Activated CD8-positive, alpha-beta T cell treated with anti-CD3 and anti-CD28 coated beads for 36 hours (primary cell): Measurements from ENCODE around the gene P3H1. TPM values are rescaled to one million over a fixed set of nuclear protein-coding genes. Genes with fewer than 3 reads are reported as not detected.
A peak's percentile ranks its signal among the peaks of the same experiment; 100 is the strongest.
"Not testable (repeated sequence)": the region's sequence is repeated elsewhere in the genome, so short reads cannot be mapped to it uniquely, and the experiment has no call there.

Experiments used
- ATAC-seq: fragments of 200-7000 bp; cut with Tn5 transposase; one replicate; pipeline ENCODE4 v1.10.0; 2021; ENCODE audit warnings: mild to moderate bottlenecking, moderate library complexity
- CTCF ChIA-PET: fragments of 350-600 bp; sonication (Branson Sonifier 250); formaldehyde crosslinking; loops from one replicate; lab custom pipeline; 2021; ENCODE audit warnings: antibody characterized with exemption; lab: Charles Lee
- POLR2A ChIA-PET: fragments of 350-600 bp; sonication (Branson Sonifier 250); formaldehyde crosslinking; loops from one replicate; lab custom pipeline; 2021; ENCODE audit warnings: antibody characterized with exemption; lab: Charles Lee
- DNase-seq: peaks from one replicate; pipeline ENCODE4 v3.0.0-alpha.2; 2020
- H3K27ac Mint-ChIP-seq: one replicate; pipeline ENCODE4 v1.8.0; 2021; ENCODE audit warnings: mild to moderate bottlenecking, mixed read lengths
- H3K27me3 Mint-ChIP-seq: one replicate; pipeline ENCODE4 v1.8.0; 2021; ENCODE audit warnings: mixed read lengths
- H3K36me3 Mint-ChIP-seq: one replicate; pipeline ENCODE4 v1.8.0; 2021; ENCODE audit warnings: low read depth, mixed read lengths
- H3K4me1 Mint-ChIP-seq: one replicate; pipeline ENCODE4 v1.8.0; 2021; ENCODE audit warnings: low read depth, mixed read lengths
- H3K4me3 Mint-ChIP-seq: one replicate; pipeline ENCODE4 v1.8.0; 2021; ENCODE audit warnings: mild to moderate bottlenecking, moderate library complexity, mixed read lengths
- H3K9me3 Mint-ChIP-seq: one replicate; pipeline ENCODE4 v1.8.0; 2021; ENCODE audit warnings: mixed read lengths
- intact Hi-C: fragments of 100-400 bp; cut with micrococcal nuclease; formaldehyde crosslinking; loops from one replicate; pipeline ENCODE4 v1.10.0; 2022
- total RNA-seq, 2 experiments: library from RNA; stranded (reverse); gene quantifications; one replicate each; pipeline ENCODE4 v1.2.3, GENCODE V29; 2021
- TF ChIP-seq, protein P1 (sequence below): fragments of 200-600 bp; IDR thresholded peaks from one replicate; pipeline ENCODE4 v1.8.0; 2022; ENCODE audit warnings: antibody characterized with exemption, mild to moderate bottlenecking

Gene P3H1
- total RNA-seq, 2 experiments from 2014 or later, result 34.7 to 34.8 TPM

DNA sequence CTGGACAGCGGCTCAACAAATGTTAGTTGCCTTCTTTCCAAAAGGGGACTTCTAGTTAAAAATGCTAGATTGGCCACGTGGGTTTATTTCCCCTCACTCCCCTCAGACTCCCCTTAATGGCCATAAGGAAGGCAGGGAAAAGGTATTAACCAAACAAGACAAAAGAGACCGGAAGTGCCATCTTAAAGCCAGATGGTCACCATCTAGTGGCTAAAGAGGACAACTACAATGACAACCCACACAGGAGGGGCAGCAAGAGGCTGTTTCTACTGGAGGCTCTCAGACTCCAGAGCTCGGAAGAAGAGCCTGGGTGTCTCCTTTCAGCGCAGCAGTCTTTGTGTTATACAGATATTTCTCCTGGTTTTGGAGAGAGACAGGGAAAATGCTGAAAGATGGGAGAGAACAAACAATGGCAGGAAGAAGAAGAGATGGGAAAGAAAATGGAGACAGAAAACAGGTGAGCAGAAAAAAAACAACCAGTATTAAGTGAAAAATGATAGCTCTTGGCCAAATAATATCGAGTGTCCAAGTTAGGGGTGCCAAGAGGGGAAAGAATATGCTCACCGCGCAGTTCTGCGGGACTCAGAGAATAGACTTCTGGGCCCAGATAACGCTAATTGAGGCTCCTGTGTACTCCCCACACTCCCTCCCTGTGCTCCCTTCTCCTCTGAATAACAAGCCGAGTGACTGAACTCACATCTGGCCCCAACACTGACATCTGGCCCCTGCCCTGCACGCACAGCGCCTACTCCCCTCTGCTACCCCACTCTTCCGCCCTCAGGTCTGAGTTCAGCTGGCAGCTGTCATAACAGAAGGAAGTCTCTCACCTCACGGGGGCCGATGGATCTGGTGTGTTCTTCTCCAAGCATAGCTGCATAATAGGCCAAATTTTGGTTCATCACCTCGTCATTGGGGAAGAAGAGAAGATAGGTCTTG is 9.6 kb downstream of the P3H1 start:
- Mint-ChIP-seq H3K27me3 (no peaks in the 10 kb centered on the region), H3K4me3 (no peak overlapping the region), H3K36me3 (peaks cover 48% of the 10 kb centered on the region), H3K4me1 (peaks cover under 1% of the 10 kb centered on the region), H3K27ac (no peak overlapping the region), H3K9me3 (no peaks in the 10 kb centered on the region)
- ATAC-seq (no peak), DNase-seq (peak; percentile 21)
- intact Hi-C loops, result no loop called here
- ChIA-PET POLR2A (interaction anchor here (0.9 kb wide), 1 partner anchor 74 kb away, joined by 3 read pairs; no protein-coding TSS in a partner anchor), CTCF (interaction anchor here (0.7 to 1.4 kb wide), 10 partner anchors 9 to 316 kb away, joined by 3 to 8 read pairs (median 4); partner anchors contain the start of gene P3H1)
- TF ChIP-seq, protein P1, sequence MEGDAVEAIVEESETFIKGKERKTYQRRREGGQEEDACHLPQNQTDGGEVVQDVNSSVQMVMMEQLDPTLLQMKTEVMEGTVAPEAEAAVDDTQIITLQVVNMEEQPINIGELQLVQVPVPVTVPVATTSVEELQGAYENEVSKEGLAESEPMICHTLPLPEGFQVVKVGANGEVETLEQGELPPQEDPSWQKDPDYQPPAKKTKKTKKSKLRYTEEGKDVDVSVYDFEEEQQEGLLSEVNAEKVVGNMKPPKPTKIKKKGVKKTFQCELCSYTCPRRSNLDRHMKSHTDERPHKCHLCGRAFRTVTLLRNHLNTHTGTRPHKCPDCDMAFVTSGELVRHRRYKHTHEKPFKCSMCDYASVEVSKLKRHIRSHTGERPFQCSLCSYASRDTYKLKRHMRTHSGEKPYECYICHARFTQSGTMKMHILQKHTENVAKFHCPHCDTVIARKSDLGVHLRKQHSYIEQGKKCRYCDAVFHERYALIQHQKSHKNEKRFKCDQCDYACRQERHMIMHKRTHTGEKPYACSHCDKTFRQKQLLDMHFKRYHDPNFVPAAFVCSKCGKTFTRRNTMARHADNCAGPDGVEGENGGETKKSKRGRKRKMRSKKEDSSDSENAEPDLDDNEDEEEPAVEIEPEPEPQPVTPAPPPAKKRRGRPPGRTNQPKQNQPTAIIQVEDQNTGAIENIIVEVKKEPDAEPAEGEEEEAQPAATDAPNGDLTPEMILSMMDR, result peak; percentile 61

- TF ChIP-seq, protein P1, result no peak
- ChIA-PET CTCF (interaction anchor here (1.0 to 1.6 kb wide), 3 partner anchors 10 to 175 kb away, joined by 4 to 7 read pairs (median 7); partner anchors contain the start of genes C1orf50 and P3H1), POLR2A (no interaction called here)
- Mint-ChIP-seq H3K27ac (no peak overlapping the region), H3K4me3 (no peak overlapping the region), H3K9me3 (no peaks in the 10 kb centered on the region), H3K27me3 (no peaks in the 10 kb centered on the region), H3K36me3 (peaks cover 57% of the 10 kb centered on the region), H3K4me1 (no peaks in the 10 kb centered on the region)
- intact Hi-C loops, result no loop called here
- DNase-seq, result no peak
- ATAC-seq, result no peak
Measured at GRCh38 chr1:42753070-42753469, 13.8 kb downstream of the P3H1 start.

- CTCF ChIA-PET, result interaction anchor here (0.8 to 1.6 kb wide), 4 partner anchors 11 to 174 kb away, joined by 3 to 7 read pairs (median 6); partner anchors contain the start of genes C1orf50 and P3H1
- DNase-seq, result no peak
- Mint-ChIP-seq H3K36me3 (peaks cover 54% of the 10 kb centered on the region), H3K27me3 (no peaks in the 10 kb centered on the region), H3K4me3 (no peak overlapping the region), H3K9me3 (no peaks in the 10 kb centered on the region), H3K4me1 (no peaks in the 10 kb centered on the region), H3K27ac (no peak overlapping the region)
- ATAC-seq, result no peak
- TF ChIP-seq, protein P1, result no peak
- POLR2A ChIA-PET, result no interaction called here
- intact Hi-C loops, result no loop called here
Measured at GRCh38 chr1:42752284-42752683, 14.5 kb downstream of the P3H1 start.

- peaks cover 49% of the 10 kb centered on the region for H3K36me3 Mint-ChIP-seq
- H3K27ac Mint-ChIP-seq, H3K27me3 Mint-ChIP-seq, H3K4me3 Mint-ChIP-seq, DNase-seq, POLR2A ChIA-PET, H3K9me3 Mint-ChIP-seq, H3K4me1 Mint-ChIP-seq, intact Hi-C loops, ATAC-seq: not testable (repeated sequence)
- CTCF ChIA-PET, result interaction anchor here (0.8 kb wide), 1 partner anchor 171 kb away, joined by 3 read pairs; no protein-coding TSS in a partner anchor
Measured at GRCh38 chr1:42751511-42752070, 15.2 kb downstream of the P3H1 start.

- ATAC-seq, result no peak
- H3K27ac Mint-ChIP-seq, result no peak overlapping the region
- DNase-seq, result no peak
- no peak overlapping the region for H3K4me3 Mint-ChIP-seq
- no peaks in the 10 kb centered on the region for H3K9me3 Mint-ChIP-seq
- H3K4me1 Mint-ChIP-seq, result no peaks in the 10 kb centered on the region
- H3K36me3 Mint-ChIP-seq, result peaks cover 36% of the 10 kb centered on the region
- H3K27me3 Mint-ChIP-seq, result no peaks in the 10 kb centered on the region
- TF ChIP-seq, protein P1, result no peak
- ChIA-PET CTCF (interaction anchor here (1.1 kb wide), 1 partner anchor 19 kb away, joined by 3 read pairs; no protein-coding TSS in a partner anchor), POLR2A (no interaction called here)
- intact Hi-C loops, result no loop called here
Measured at GRCh38 chr1:42750041-42750440, 16.8 kb downstream of the P3H1 start.
